Measurements from ENCODE around the gene OR10H5. TPM values are rescaled to one million over a fixed set of nuclear protein-coding genes. Genes with fewer than 3 reads are reported as not detected.

OR10H5 gene
- total RNA-seq (2021) (not detected in 2 replicates), Bru-seq, nascent RNA (not detected), BruChase-seq, experiment 1, labeled RNA remaining after a 2-hour chase (not detected), BruChase-seq, experiment 2, labeled RNA remaining after a 6-hour chase (not detected)
- long read RNA-seq, result 0 reads

GRCh38 chr19:15787611-15788155 lies at the start of gene OR10H5:
Gene OR10H5, plus strand, starts transcription at chr19:15787661. Its CDS starts 6,388 bp downstream, at chr19:15794049.
- Histone ChIP-seq H3K36me3 (ENCODE audit: insufficient read depth, low read length, poor library complexity, severe bottlenecking) (no peaks in the 10 kb centered on the region), H3K4me3 (ENCODE audit: low read depth, low read length, poor library complexity, severe bottlenecking) (no peak within 1 kb of the TSS), H3K4me1 (ENCODE audit: insufficient read depth, low read length, poor library complexity, severe bottlenecking) (no peaks in the 10 kb centered on the region), H3K27me3 (replicated peaks; ENCODE audit: insufficient read depth, low read depth, low read length, poor library complexity) (peaks cover 6% of the 10 kb centered on the region), H3K27ac (ENCODE audit: low read depth, low read length, poor library complexity, severe bottlenecking) (no peak within 1 kb of the TSS), H3K9me3 (ENCODE audit: low read depth, low read length, poor library complexity, severe bottlenecking) (no peaks in the 10 kb centered on the region)
- intact Hi-C loops (cut with micrococcal nuclease; ENCODE audit: unreplicated experiment), result no loop called here
- TF ChIP-seq EZH2 (IDR thresholded peaks at IDR 0.05; ENCODE audit: borderline replicate concordance, low read depth, low read length, poor library complexity, severe bottlenecking) (no peak), CTCF (conservative IDR thresholded peaks at IDR 0.05; ENCODE audit: low read depth, low read length) (no peak)
- DNase-seq (ENCODE audit: low spot score), result no peak
- no TSS peak for BruUV-seq (replicated peaks)
- CTCF ChIA-PET, result no interaction called here
- POLR2A ChIA-PET (ENCODE audit: low non-redundant PET), result no interaction called here

- no peaks in the 10 kb centered on the region for H3K36me3 ChIP-seq (ENCODE audit: insufficient read depth, low read length, poor library complexity, severe bottlenecking)
- no TSS peak for BruUV-seq (replicated peaks)
- no peaks in the 10 kb centered on the region for H3K4me1 ChIP-seq (ENCODE audit: insufficient read depth, low read length, poor library complexity, severe bottlenecking)
- H3K4me3 ChIP-seq (ENCODE audit: low read depth, low read length, poor library complexity, severe bottlenecking), result no peak within 1 kb of the TSS
- DNase-seq (ENCODE audit: low spot score), result no peak
- intact Hi-C loops (cut with micrococcal nuclease; ENCODE audit: unreplicated experiment), result no loop called here
- POLR2A ChIA-PET (ENCODE audit: low non-redundant PET), result no interaction called here
- H3K27ac ChIP-seq (ENCODE audit: low read depth, low read length, poor library complexity, severe bottlenecking), result no peak within 1 kb of the TSS
- TF ChIP-seq EZH2 (IDR thresholded peaks at IDR 0.05; ENCODE audit: borderline replicate concordance, low read depth, low read length, poor library complexity, severe bottlenecking) (no peak), CTCF (conservative IDR thresholded peaks at IDR 0.05; ENCODE audit: low read depth, low read length) (no peak)
- no peaks in the 10 kb centered on the region for H3K9me3 ChIP-seq (ENCODE audit: low read depth, low read length, poor library complexity, severe bottlenecking)
- CTCF ChIA-PET, result no interaction called here
- H3K27me3 ChIP-seq (replicated peaks; ENCODE audit: insufficient read depth, low read depth, low read length, poor library complexity), result peaks cover 24% of the 10 kb centered on the region
Observed at GRCh38 chr19:15737722-15738121, 49.7 kb upstream of the OR10H5 start, which contains the start of gene OR10H3. Gene OR10H3, plus strand, starts transcription at chr19:15737985. Its CDS starts 3,408 bp downstream, at chr19:15741393.

GRCh38 chr19:15740785-15741184 lies 46.7 kb upstream of the OR10H5 start:
- TF ChIP-seq CTCF (conservative IDR thresholded peaks at IDR 0.05; ENCODE audit: low read depth, low read length) (no peak), EZH2 (IDR thresholded peaks at IDR 0.05; ENCODE audit: borderline replicate concordance, low read depth, low read length, poor library complexity, severe bottlenecking) (no peak)
- intact Hi-C loops (cut with micrococcal nuclease; ENCODE audit: unreplicated experiment), result no loop called here
- no TSS peak for BruUV-seq (replicated peaks)
- no peaks in the 10 kb centered on the region for H3K36me3 ChIP-seq (ENCODE audit: insufficient read depth, low read length, poor library complexity, severe bottlenecking)
- peaks cover 30% of the 10 kb centered on the region for H3K27me3 ChIP-seq (replicated peaks; ENCODE audit: insufficient read depth, low read depth, low read length, poor library complexity)
- DNase-seq (ENCODE audit: low spot score), result no peak
- no peaks in the 10 kb centered on the region for H3K4me1 ChIP-seq (ENCODE audit: insufficient read depth, low read length, poor library complexity, severe bottlenecking)
- POLR2A ChIA-PET (ENCODE audit: low non-redundant PET), result no interaction called here
- CTCF ChIA-PET, result no interaction called here
- H3K9me3 ChIP-seq (ENCODE audit: low read depth, low read length, poor library complexity, severe bottlenecking), result no peaks in the 10 kb centered on the region
- no peak overlapping the region for H3K4me3 ChIP-seq (ENCODE audit: low read depth, low read length, poor library complexity, severe bottlenecking)
- no peak overlapping the region for H3K27ac ChIP-seq (ENCODE audit: low read depth, low read length, poor library complexity, severe bottlenecking)

Data from A673 (cell line).